GM12878 (cell line): ENCODE data around the gene ZNF169. TPM values are rescaled to one million over a fixed set of nuclear protein-coding genes. Genes with fewer than 3 reads are reported as not detected.

Experiments
- BRCA1 ChIP-seq: IDR thresholded peaks from 2 replicates; pipeline ENCODE4 v1.6.1; 2011; ENCODE audit warnings: low read depth, low read length, improper control_type of control experiment
- polyA plus RNA-seq, 11 experiments: library from polyadenylated mRNA; depleted of rRNA in 4 of 11; unstranded in 6 of 11; stranded (reverse) in 5 of 11; fragments of >200 nt; fragmentation: Nextera tagmentation in 4 of 11; fragmentation: Illumina TruSeq in 1 of 11; extraction: Ambion mirVana in 4 of 11; extraction: Trizol in 1 of 11; gene quantifications; 1 replicate in 1 of 11; 2 replicates in 10 of 11; pipeline versions ENCODE4 v1.2.1 to v1.2.3, GENCODE V29; 2011 to 2016; ENCODE audit warnings: inconsistent platforms in 2 of 11, missing spikeins in 2 of 11, low read depth in 1 of 11
- total RNA-seq, 4 experiments: library from RNA; depleted of rRNA in 3 of 4; stranded (reverse); fragments of >200 nt in 3 of 4; fragmentation: Illumina TruSeq in 1 of 4; extraction: Trizol in 1 of 4; gene quantifications; 2 replicates each; pipeline versions ENCODE4 v1.2.1 to v1.2.3, GENCODE V29; 2013 to 2021
- TF ChIP-seq, protein P1 (sequence below): IDR thresholded peaks from 2 replicates; pipeline ENCODE4 v1.6.1; 2012; ENCODE audit warnings: mild to moderate bottlenecking, low read depth, low read length
- TF ChIP-seq, protein P2 (sequence below): IDR thresholded peaks from 2 replicates; pipeline ENCODE4 v1.6.1; 2012; ENCODE audit warnings: improper control_type of control experiment, low read depth, low read length; ENCODE audit not compliant: insufficient replicate concordance

ZNF169 gene
- total and polyA plus RNA-seq, 10 of the 15 experiments (the other 5 are each of a cell fraction or from before 2014, with no cell fraction given) = 2.2 to 15.7 (median 5.8) TPM

DNA sequence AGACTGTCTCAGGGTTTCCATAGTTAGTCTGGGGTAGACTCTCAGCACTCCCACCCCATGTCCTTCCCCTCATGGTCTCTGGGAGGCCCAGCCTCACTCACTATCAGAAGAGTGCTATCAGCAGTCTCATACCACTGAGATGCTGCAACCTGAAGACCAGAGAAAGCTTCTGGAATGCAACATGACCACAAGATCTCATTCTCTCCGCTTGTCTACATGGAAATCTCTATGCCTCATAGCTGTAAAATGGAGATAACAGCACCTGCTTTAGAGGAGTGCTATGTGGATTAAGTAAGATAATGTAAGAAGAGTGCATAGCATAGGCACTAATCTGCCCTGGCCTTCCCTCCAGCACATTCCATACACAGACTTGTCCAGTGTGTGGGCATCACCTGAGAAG lies 47.0 kb upstream of the ZNF169 start (continued):
- no peak for TF ChIP-seq BRCA1
- TF ChIP-seq, protein P1, sequence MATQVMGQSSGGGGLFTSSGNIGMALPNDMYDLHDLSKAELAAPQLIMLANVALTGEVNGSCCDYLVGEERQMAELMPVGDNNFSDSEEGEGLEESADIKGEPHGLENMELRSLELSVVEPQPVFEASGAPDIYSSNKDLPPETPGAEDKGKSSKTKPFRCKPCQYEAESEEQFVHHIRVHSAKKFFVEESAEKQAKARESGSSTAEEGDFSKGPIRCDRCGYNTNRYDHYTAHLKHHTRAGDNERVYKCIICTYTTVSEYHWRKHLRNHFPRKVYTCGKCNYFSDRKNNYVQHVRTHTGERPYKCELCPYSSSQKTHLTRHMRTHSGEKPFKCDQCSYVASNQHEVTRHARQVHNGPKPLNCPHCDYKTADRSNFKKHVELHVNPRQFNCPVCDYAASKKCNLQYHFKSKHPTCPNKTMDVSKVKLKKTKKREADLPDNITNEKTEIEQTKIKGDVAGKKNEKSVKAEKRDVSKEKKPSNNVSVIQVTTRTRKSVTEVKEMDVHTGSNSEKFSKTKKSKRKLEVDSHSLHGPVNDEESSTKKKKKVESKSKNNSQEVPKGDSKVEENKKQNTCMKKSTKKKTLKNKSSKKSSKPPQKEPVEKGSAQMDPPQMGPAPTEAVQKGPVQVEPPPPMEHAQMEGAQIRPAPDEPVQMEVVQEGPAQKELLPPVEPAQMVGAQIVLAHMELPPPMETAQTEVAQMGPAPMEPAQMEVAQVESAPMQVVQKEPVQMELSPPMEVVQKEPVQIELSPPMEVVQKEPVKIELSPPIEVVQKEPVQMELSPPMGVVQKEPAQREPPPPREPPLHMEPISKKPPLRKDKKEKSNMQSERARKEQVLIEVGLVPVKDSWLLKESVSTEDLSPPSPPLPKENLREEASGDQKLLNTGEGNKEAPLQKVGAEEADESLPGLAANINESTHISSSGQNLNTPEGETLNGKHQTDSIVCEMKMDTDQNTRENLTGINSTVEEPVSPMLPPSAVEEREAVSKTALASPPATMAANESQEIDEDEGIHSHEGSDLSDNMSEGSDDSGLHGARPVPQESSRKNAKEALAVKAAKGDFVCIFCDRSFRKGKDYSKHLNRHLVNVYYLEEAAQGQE = no peak
- TF ChIP-seq, protein P2, sequence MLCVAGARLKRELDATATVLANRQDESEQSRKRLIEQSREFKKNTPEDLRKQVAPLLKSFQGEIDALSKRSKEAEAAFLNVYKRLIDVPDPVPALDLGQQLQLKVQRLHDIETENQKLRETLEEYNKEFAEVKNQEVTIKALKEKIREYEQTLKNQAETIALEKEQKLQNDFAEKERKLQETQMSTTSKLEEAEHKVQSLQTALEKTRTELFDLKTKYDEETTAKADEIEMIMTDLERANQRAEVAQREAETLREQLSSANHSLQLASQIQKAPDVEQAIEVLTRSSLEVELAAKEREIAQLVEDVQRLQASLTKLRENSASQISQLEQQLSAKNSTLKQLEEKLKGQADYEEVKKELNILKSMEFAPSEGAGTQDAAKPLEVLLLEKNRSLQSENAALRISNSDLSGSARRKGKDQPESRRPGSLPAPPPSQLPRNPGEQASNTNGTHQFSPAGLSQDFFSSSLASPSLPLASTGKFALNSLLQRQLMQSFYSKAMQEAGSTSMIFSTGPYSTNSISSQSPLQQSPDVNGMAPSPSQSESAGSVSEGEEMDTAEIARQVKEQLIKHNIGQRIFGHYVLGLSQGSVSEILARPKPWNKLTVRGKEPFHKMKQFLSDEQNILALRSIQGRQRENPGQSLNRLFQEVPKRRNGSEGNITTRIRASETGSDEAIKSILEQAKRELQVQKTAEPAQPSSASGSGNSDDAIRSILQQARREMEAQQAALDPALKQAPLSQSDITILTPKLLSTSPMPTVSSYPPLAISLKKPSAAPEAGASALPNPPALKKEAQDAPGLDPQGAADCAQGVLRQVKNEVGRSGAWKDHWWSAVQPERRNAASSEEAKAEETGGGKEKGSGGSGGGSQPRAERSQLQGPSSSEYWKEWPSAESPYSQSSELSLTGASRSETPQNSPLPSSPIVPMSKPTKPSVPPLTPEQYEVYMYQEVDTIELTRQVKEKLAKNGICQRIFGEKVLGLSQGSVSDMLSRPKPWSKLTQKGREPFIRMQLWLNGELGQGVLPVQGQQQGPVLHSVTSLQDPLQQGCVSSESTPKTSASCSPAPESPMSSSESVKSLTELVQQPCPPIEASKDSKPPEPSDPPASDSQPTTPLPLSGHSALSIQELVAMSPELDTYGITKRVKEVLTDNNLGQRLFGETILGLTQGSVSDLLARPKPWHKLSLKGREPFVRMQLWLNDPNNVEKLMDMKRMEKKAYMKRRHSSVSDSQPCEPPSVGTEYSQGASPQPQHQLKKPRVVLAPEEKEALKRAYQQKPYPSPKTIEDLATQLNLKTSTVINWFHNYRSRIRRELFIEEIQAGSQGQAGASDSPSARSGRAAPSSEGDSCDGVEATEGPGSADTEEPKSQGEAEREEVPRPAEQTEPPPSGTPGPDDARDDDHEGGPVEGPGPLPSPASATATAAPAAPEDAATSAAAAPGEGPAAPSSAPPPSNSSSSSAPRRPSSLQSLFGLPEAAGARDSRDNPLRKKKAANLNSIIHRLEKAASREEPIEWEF = no peak
